Left ventricle myocardium superior (tissue), 1 donor: ENCODE results near the gene PDE9A. TPM values are rescaled to one million over a fixed set of nuclear protein-coding genes. Genes with fewer than 3 reads are reported as not detected.
"Not testable (repeated sequence)": the region's sequence is repeated elsewhere in the genome, so short reads cannot be mapped to it uniquely, and the experiment has no call there.

ENCODE experiments used
- ATAC-seq: fragments of 200-7000 bp; cut with Tn5 transposase; one replicate; pipeline ENCODE4 v1.9.1; 2020; ENCODE audit warnings: mild to moderate bottlenecking, moderate library complexity
- DNase-seq: peaks from one replicate; pipeline ENCODE4 v3.0.0-alpha.2; 2020
- intact Hi-C: fragments of 100-400 bp; cut with micrococcal nuclease; formaldehyde crosslinking; loops from one replicate; pipeline ENCODE4 v1.11.0; 2022
- total RNA-seq: library from RNA; stranded (reverse); fragmentation: NEBNext Ultra II Directional; extraction: Animal tissue kit (Norgen Biotek cat#: 25700); gene quantifications from one replicate; pipeline ENCODE4 v1.2.1, GENCODE V29; 2021
- donor health status: DM: no; HTN: yes; CAD: no; lungs with severe emphysema.

PDE9A gene
- total RNA-seq, 1 donor from 2014 or later: 4.1 TPM

DNA sequence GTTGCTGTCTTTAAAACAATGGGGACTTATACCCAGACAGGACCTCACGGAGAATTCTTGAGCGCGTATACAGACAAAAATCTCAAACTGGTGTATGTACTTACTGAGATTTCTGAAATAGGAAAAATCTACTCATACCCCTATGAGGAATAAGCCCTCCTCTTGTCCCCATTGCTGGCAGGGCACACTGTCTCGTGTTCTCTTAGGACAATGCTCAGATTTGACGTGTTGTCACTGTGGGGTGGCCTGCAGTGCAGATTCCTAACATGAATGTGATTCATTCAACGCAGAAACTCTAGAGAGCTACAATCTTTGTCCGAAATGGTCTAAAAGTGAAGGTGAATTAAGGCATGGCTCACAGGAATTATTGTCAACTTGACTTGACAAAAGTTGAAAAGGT is 31.1 kb upstream of the PDE9A start:
- intact Hi-C loops: no loop called here
- DNase-seq (no peak), ATAC-seq (no peak)

GRCh38 chr21:42623694-42624093 is 29.7 kb upstream of the PDE9A start:
- intact Hi-C loops: no loop called here
- no peak for ATAC-seq
- DNase-seq: no peak

DNA sequence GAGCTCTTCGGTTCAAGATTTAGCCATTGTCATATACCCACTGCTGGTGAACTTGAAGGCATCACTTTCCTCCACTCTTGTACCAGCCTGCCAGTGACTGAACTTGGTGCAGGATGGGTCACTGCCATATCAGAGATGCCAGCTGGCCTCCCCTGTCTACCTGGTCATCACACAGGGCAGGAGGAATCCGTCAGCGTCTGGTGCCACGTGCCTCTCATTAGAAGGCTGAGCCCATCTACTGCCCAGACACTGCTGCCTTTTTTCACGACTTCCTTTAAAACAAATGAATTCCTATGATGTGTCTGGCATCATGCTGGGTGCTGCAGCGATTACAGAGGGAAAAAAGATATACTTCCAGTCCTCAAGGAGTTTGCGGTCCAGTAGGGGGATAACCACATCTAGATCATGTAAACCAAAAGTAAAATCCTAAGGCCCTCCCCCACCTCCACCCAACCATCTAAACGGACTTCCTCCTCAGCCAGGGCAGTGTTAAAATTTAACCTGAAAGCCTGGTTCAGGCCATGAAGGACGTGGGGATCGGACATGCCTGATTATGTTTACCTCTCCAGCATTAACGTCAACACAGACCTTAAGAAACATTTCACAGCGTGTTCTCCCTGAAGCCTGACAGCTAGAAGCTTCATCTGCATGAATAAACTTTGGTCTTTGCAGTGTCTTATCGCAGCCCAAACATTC is 29.2 kb upstream of the PDE9A start:
- no peak for DNase-seq
- ATAC-seq: no peak
- intact Hi-C loops: no loop called here

GRCh38 chr21:42624936-42625335 is 28.5 kb upstream of the PDE9A start:
- intact Hi-C loops: no loop called here

GRCh38 chr21:42626171-42626570 is 27.2 kb upstream of the PDE9A start:
- intact Hi-C loops: no loop called here
- ATAC-seq: no peak
- DNase-seq: no peak

More at GRCh38 chr21:42624936-42625335, 28.5 kb upstream of the PDE9A start:
- DNase-seq: no peak
- no peak for ATAC-seq

DNA sequence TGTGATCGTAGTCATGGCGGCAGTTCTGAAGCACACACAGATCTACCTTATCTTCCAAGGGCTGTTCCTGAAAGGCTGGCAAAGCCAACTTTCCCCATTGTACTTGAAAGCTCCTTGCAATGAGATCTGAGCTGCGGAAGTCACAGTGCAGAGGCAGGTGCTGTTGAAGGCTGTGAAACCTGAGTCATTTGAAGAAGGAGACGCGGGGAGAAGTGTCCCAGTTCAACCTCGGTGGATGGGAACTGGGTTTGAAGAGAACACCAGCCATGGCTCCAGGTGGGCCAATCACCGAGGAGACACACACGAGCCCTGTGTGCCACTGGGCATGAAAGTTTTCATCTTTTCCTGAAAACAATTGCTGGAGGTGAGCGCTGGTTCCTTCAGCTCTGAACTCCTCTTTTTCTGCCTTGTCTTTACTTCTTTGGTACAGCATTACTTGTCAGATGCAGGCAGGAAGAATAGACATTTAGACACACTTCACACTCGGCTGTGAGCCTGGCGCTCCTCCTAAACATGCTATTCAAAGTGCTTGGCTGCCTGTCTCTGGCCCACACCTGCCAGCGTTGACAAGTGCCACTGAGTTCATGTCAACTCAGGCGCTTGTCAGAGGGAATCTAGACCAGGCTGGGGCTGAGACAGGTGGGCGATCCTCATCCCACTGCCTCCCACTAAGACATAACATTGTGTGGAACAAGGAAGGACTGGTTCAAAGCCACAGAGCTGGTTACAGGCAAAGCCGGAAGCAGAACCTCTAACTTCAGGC is 25.7 kb upstream of the PDE9A start:
- ATAC-seq (peak; percentile 97), DNase-seq (peak; percentile 92)
- intact Hi-C loops: no loop called here

GRCh38 chr21:42628466-42629061 is 24.9 kb upstream of the PDE9A start:
- intact Hi-C loops, ATAC-seq, DNase-seq: not testable (repeated sequence)

- DNase-seq (no peak), ATAC-seq (no peak)
- intact Hi-C loops: no loop called here
Observed at GRCh38 chr21:42629933-42630589, 23.4 kb upstream of the PDE9A start.

DNA sequence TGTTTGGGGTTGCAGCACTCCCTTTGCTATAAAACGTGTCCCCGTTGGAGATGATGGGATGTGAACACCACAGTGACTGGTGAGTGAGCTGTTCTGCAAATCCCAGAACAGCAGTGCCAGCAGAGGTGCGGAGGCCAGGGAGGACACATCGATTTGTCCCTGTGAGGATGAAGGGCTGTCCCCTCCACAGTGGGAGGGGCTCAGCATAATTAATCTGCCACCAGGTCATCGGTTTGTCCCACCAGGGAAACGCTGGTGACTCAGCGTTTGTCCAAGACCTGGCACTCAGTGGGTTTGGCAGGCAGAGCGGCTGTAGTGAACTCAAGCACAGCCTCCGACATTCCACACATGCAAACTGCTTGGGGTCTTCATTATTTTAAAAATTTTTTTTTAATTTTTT is 22.8 kb upstream of the PDE9A start:
- intact Hi-C loops: no loop called here
- ATAC-seq (peak; percentile 12), DNase-seq (no peak)

GRCh38 chr21:42631142-42631541 is 22.3 kb upstream of the PDE9A start:
- DNase-seq (no peak), ATAC-seq (no peak)
- intact Hi-C loops: no loop called here

DNA sequence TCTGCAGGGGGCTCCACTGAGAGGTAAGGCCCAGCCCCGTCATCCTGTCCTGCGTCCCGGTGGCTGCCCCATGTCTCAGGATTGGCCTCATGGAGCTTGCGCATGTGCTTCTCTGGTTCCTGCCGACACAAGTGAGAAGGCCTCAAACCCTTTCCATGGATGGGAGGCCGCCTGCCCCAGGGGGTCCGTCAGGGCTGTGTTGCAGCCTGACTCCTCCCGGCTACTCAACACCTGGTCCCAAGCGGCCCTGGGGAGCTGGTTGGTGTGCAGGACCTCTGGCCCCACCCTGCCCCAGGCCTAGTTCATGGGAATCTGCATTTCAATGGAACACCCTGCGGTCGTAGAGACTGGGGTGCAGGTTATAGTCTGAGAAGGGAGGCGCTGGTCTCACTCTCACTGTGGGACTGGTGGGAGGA is 21.1 kb upstream of the PDE9A start:
- no peak for ATAC-seq
- intact Hi-C loops: no loop called here
- no peak for DNase-seq

GRCh38 chr21:42632771-42633690 is 20.4 kb upstream of the PDE9A start:
- intact Hi-C loops: no loop called here
- no peak for ATAC-seq
- no peak for DNase-seq

- DNase-seq: no peak
- intact Hi-C loops: no loop called here
- no peak for ATAC-seq
Observed at GRCh38 chr21:42633858-42634257, 19.6 kb upstream of the PDE9A start.

GRCh38 chr21:42635848-42636519 is 17.4 kb upstream of the PDE9A start:
- intact Hi-C loops: no loop called here
- ATAC-seq (no peak), DNase-seq (no peak)

- intact Hi-C loops: no loop called here
- DNase-seq (no peak), ATAC-seq (peak; percentile 54)
Observed at GRCh38 chr21:42636520-42637266, 16.7 kb upstream of the PDE9A start.

DNA sequence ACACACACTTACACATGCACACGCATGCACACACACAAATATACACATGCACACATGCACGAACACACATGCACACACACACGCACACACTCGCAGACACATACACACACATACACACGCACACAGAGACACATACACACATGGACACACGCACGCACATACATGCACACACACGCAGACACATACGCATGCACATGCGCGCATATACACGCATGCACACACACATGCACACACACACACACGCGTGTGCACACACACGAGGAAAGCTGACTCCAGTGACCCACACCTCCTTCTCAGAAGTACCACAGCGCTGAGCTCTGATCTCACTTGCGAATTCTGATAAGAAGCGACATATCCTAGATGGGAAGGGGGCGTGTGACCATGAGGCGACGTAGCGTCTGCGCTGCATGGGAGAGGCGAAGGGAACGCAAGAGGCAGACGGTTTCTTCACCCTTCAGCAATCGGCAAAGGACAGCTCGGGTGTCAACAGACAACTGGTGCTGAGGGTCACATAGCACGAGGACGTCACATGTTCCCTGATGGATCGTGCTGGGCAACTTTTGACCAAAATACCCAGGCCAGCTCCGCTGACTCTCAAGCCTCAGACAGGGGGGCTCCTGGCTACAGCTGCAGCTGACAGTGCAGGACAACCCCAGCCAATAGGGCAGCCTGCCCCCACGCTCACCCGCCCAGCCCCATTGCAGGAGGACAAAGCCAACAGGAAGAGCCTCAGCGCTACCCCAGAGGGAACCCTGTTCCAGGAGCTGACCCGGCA is 16.0 kb upstream of the PDE9A start:
- ATAC-seq: no peak
- intact Hi-C loops: no loop called here

GRCh38 chr21:42638266-42638863 is 15.1 kb upstream of the PDE9A start:
- intact Hi-C loops: no loop called here
- no peak for ATAC-seq
- no peak for DNase-seq

More for the DNA sequence above, 16.0 kb upstream of the PDE9A start:
- no peak for DNase-seq
